Smooth muscle cell (in vitro differentiated cells): ENCODE results near the gene LYZL6. TPM values are rescaled to one million over a fixed set of nuclear protein-coding genes. Genes with fewer than 3 reads are reported as not detected.
A peak's percentile ranks its signal among the peaks of the same experiment; 100 is the strongest.

Source experiments
- DNase-seq: peaks from one replicate; lab custom pipeline; 2025; ENCODE audit not compliant: unreplicated experiment; lab: John Stamatoyannopoulos, UW
- H2AFZ ChIP-seq: fragments of 200-600 bp; sonication (generic); 2 replicates; pipeline ENCODE4 v1.6.0; 2016; ENCODE audit warnings: antibody characterized with exemption, low read depth, mild to moderate bottlenecking
- H3F3A ChIP-seq: fragments of 200-600 bp; sonication (generic); 2 replicates; pipeline ENCODE4 v1.6.0; 2017; ENCODE audit warnings: antibody characterized with exemption, low read depth
- H3K27ac ChIP-seq: fragments of 200-600 bp; sonication (generic); 2 replicates; pipeline ENCODE4 v1.5.1; 2016; ENCODE audit warnings: low read depth, mild to moderate bottlenecking
- H3K27me3 ChIP-seq: fragments of 200-600 bp; sonication (generic); 2 replicates; pipeline ENCODE4 v1.6.1; 2016; ENCODE audit warnings: low read depth, mild to moderate bottlenecking
- H3K36me3 ChIP-seq: fragments of 200-600 bp; sonication (generic); 2 replicates; pipeline ENCODE4 v1.5.1; 2016; ENCODE audit warnings: low read depth
- H3K4me1 ChIP-seq: fragments of 200-600 bp; sonication (generic); 2 replicates; pipeline ENCODE4 v1.5.1; 2016; ENCODE audit warnings: low read depth
- H3K4me2 ChIP-seq: fragments of 200-600 bp; sonication (generic); 2 replicates; pipeline ENCODE4 v1.6.0; 2016; ENCODE audit warnings: mild to moderate bottlenecking
- H3K4me3 ChIP-seq: fragments of 200-600 bp; sonication (generic); 2 replicates; pipeline ENCODE4 v1.5.1; 2016; ENCODE audit warnings: mild to moderate bottlenecking
- H3K79me2 ChIP-seq: fragments of 200-600 bp; sonication (generic); 2 replicates; pipeline ENCODE4 v1.6.0; 2016; ENCODE audit warnings: low read depth, mild to moderate bottlenecking
- H3K9ac ChIP-seq: fragments of 200-600 bp; sonication (generic); 2 replicates; pipeline ENCODE4 v1.6.0; 2016; ENCODE audit warnings: low read depth
- H3K9me3 ChIP-seq: fragments of 200-600 bp; sonication (generic); replicated peaks from 2 replicates; pipeline ENCODE4 v1.5.1; 2016; ENCODE audit warnings: low read depth
- H4K20me1 ChIP-seq: fragments of 200-600 bp; sonication (generic); 2 replicates; pipeline ENCODE4 v1.6.0; 2016; ENCODE audit warnings: low read depth
- CTCF ChIP-seq: fragments of 200-600 bp; sonication (generic); IDR thresholded peaks from 2 replicates; pipeline ENCODE4 v1.5.1; 2017; ENCODE audit warnings: borderline replicate concordance, mild to moderate bottlenecking, antibody characterized with exemption; ENCODE audit not compliant: insufficient read depth, poor library complexity, severe bottlenecking
- WGBS: methylation state at CpG from one replicate; pipeline ENCODE4 v1.1.7; 2016; ENCODE audit warnings: low lambda C conversion rate; 5-methylcytosine and 5-hydroxymethylcytosine counted together
- polyA plus RNA-seq: library from polyadenylated mRNA; unstranded; fragments of >200 nt; fragmentation: Nextera tagmentation; extraction: Ambion mirVana; gene quantifications from 2 replicates; pipeline ENCODE4 v1.2.1, GENCODE V29; 2016
- total RNA-seq: library from RNA; depleted of rRNA; stranded (reverse); fragments of >200 nt; gene quantifications from 2 replicates; pipeline ENCODE4 v1.2.3, GENCODE V29; 2014

LYZL6 gene
- total and polyA plus RNA-seq, 2 experiments from 2014 or later = not detected

- H3F3A ChIP-seq = peaks cover 8% of the 10 kb centered on the region
- H3K9ac ChIP-seq = peak overlapping the region; percentile 32
- H3K27me3 ChIP-seq = no peaks in the 10 kb centered on the region
- peak overlapping the region; percentile 76 for H3K4me2 ChIP-seq
- no peak overlapping the region for H3K4me3 ChIP-seq
- no peak for TF ChIP-seq CTCF
- H4K20me1 ChIP-seq = no peaks in the 10 kb centered on the region
- H3K27ac ChIP-seq = peak overlapping the region; percentile 80
- H3K36me3 ChIP-seq = no peaks in the 10 kb centered on the region
- no peaks in the 10 kb centered on the region for H3K79me2 ChIP-seq
- no peak overlapping the region for H2AFZ ChIP-seq
- DNase-seq = no peak
- H3K9me3 ChIP-seq = no peaks in the 10 kb centered on the region
- 78% methylated on average over 9 of the region's 9 CpGs for WGBS
- H3K4me1 ChIP-seq = no peaks in the 10 kb centered on the region
Observed at GRCh38 chr17:35901631-35902175, 41.8 kb downstream of the LYZL6 start.

- Histone ChIP-seq H2AFZ (peak overlapping the region; percentile 1), H3K27ac (peak overlapping the region; percentile 80), H3K9me3 (no peaks in the 10 kb centered on the region), H3K36me3 (no peaks in the 10 kb centered on the region), H3K4me3 (no peak overlapping the region), H3F3A (peaks cover 8% of the 10 kb centered on the region), H3K79me2 (no peaks in the 10 kb centered on the region), H3K27me3 (no peaks in the 10 kb centered on the region), H3K4me1 (no peaks in the 10 kb centered on the region), H3K9ac (peak overlapping the region; percentile 32), H4K20me1 (no peaks in the 10 kb centered on the region), H3K4me2 (peak overlapping the region; percentile 76)
- no peak for TF ChIP-seq CTCF
- DNase-seq = no peak
- WGBS = 11% methylated on average over 11 of the region's 11 CpGs
Observed at GRCh38 chr17:35900708-35901480, 42.6 kb downstream of the LYZL6 start.

- peak overlapping the region; percentile 80 for H3K27ac ChIP-seq
Observed at GRCh38 chr17:35900280-35900679, 43.2 kb downstream of the LYZL6 start.

More at GRCh38 chr17:35900280-35900679, 43.2 kb downstream of the LYZL6 start:
- no peaks in the 10 kb centered on the region for H3K27me3 ChIP-seq
- H3K79me2 ChIP-seq = no peaks in the 10 kb centered on the region
- H3K4me1 ChIP-seq = no peaks in the 10 kb centered on the region
- H2AFZ ChIP-seq = peak overlapping the region; percentile 1
- no peaks in the 10 kb centered on the region for H4K20me1 ChIP-seq
- H3K36me3 ChIP-seq = no peaks in the 10 kb centered on the region
- no peak overlapping the region for H3K4me3 ChIP-seq
- no peak for TF ChIP-seq CTCF
- WGBS = 77% methylated on average over 5 of the region's 5 CpGs
- DNase-seq = no peak
- no peak overlapping the region for H3K9ac ChIP-seq
- H3F3A ChIP-seq = peaks cover 8% of the 10 kb centered on the region
- H3K4me2 ChIP-seq = peak overlapping the region; percentile 76
- H3K9me3 ChIP-seq = no peaks in the 10 kb centered on the region
